ENCODE measurements around the gene CEBPZ.

The CEBPZ gene

DNA sequence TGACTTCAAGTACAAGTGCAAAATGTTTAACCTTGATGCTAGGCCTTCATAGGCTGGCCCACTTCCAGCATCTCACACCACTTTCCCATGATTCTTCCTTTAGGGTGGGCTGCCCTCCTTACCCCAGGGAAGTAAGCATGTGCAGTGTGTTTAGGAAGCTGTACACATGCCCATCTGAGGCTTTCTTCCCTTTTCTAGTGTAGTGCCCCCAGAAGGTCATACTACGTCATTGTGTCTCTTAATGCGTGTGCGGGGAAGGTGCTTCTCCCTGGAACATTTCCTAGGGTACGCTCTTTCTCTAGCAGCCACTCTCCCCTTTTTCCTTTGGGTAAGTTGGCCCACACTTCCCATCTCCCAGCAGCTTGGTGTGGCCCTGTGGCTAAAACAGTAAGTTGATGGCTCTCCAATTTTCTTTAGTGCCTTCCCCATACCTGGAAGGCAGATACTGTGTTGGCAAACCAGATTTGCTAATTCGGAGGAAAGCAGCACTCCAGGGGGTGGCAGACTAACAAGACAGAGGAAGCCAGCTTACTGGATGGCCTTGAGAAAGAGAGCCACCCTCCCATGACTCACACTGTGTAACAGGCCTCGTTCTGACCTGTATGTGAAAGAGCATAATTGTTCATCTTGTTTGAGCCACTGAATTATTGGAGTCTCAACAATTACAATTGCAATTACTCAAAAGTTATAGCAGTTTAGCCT is 41.8 kb downstream of the CEBPZ start:
- DNase-seq, result peak in 6 of 42 donors; percentile 7 to 43 (median 25)
- intact Hi-C loops (cut with DNase I), result no loop called here

DNA sequence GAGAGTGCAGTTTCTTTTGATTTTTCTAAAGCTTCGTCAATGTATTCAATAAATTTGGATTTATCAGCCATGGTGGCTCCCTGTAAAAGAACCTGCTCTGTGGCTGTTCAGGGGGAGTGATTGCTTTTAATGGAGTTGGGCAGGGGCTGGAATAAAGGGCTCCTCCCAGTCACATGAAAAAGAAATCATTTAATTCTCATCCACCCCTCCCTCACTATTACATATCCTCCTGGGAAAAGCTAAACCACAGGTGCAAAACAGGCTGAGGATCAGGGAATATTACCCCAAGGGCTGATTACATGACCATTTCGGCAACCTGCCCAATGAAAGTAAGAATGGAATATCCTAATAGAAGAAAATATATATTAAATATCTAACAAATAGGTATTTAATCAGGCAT is 42.8 kb downstream of the CEBPZ start, which contains the start of gene SULT6B1:
Gene SULT6B1 (minus strand): TSS at position 101 of the 400 bp plus-strand sequence. CDS start 30 bp downstream, at position 71.
- intact Hi-C loops (cut with DNase I), result no loop called here
- no peak for DNase-seq

DNA sequence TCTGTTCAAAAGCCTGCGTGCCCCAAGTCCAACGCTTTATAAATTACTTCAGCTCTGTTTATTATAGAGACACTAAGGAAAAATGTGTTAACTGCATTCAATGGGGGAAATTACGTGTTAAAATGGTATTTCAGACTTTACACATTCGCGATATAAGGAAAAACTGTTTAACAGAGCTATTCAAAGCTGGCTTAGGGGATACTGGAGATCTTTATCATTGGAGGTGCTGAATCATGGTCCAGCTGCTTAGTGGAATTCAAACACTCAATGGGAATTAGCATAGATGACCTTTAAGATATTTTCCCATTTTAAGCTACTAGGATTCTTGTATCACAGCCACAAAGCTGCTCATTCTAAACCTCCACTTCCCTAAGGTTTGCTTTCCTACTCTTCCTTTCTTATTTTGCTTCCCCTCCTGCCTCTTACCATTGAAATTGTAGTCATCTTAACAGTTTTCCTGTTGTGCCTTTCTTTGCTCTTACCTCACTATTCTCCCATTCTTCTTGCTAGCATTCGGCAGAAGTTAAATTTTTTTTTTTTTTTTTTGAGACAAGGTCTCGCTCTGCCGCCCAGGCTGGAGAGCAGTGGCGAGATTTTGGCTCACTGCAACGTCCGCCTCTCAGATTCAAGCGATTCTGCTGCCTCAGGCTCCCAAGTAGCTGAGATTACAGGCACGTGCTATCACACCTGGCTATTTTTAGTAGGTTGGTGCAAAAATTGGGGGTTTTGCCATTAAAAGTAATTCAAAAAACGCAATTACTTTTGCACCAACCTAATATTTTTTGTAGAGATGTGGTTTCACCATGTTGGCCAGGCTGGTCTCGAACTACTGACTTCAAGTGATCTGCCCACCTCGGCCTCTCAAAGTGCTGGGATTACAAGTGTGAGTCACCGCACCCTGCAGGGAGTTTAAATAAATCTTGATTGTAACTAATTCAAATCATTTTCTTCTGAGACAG is 49.4 kb downstream of the CEBPZ start:
- no peak for DNase-seq
- intact Hi-C loops (cut with DNase I), result no loop called here

DNA sequence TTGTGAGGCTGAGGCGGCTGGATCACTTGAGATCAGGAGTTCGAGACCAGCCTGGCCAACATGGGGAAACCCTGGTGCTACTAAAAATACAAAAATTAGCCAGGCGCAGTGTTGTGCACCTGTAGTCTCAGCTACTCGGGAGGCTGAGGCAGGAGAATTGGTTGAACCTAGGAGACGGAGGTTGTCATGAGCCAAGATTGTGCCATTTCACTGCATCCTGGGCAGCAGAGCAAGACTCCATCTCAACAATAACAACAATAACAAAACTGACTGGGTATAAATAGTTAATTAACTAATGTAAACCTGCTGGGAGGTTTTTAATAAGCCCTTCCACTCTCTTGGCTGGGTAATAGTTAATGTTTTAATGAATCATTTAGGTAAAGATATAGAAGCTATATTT is 50.8 kb downstream of the CEBPZ start:
- no peak for DNase-seq
- intact Hi-C loops (cut with DNase I), result no loop called here

DNA sequence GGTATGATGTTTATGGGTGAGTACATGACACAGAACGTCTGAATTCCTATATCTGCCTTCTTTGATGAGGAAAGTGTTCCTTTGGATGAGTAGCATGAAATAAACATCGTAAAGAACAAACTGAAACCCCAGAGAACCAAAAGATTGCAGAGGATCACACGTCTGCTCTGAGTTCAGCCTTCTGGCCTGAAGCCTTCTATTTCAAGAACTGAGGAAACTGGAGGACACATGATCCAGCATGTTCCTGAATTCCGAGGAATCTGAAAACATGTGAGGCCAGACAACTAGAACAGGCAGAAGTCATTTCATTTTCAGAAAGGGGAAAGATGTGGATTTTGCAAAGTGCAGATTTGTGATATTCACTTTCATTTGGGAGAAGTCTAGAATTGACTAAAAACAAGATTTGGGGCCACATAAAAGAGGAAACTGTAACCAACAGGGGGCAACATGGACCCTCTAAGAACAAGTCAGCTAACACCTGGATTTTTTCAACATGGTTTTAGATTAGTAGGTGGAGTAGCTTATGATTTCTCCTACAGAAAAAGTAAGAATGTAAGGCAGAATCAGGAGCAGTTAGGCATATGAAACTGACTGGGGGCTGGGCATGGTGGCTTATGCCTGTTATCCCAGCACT is 51.3 kb downstream of the CEBPZ start:
- intact Hi-C loops (cut with DNase I), result no loop called here
- DNase-seq, result no peak

DNA sequence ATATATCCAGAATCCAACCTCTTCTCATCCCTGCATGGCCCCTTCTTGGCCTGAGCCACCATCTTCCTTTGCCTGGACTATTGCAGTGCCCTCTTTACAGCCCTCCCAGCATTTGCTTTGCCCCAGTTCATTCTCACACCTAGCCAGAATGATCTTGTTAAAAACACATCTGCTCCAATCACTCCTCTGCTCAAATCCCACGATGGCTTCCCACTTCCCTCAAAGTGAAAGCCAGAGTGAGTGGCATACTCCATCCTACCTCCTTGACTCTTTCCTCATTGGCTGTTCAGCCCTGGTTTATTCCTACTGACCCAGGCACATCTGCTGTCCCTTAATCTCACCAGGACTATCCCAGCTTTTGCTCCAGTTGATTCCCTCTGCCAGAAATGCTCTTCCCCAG is 57.7 kb downstream of the CEBPZ start:
- intact Hi-C loops (cut with DNase I), result no loop called here

DNA sequence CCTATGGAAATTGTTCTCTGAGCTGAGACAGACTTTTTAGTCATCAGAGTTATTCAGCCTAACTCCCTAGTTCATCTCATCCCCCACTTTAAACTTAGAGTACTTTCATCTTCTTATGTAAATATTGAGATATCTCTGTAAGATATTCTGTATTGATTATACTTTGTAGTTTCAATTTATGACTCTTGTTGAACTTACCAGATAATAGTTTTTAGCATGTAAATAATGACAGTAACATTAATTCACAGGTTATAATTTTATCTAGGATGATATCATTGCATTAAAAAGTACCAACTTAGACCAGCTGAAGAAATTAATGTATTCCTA is 59.8 kb downstream of the CEBPZ start:
- intact Hi-C loops (cut with DNase I), result no loop called here
- no peak for DNase-seq

More for the DNA sequence above, 57.7 kb downstream of the CEBPZ start:
- no peak for DNase-seq

DNA sequence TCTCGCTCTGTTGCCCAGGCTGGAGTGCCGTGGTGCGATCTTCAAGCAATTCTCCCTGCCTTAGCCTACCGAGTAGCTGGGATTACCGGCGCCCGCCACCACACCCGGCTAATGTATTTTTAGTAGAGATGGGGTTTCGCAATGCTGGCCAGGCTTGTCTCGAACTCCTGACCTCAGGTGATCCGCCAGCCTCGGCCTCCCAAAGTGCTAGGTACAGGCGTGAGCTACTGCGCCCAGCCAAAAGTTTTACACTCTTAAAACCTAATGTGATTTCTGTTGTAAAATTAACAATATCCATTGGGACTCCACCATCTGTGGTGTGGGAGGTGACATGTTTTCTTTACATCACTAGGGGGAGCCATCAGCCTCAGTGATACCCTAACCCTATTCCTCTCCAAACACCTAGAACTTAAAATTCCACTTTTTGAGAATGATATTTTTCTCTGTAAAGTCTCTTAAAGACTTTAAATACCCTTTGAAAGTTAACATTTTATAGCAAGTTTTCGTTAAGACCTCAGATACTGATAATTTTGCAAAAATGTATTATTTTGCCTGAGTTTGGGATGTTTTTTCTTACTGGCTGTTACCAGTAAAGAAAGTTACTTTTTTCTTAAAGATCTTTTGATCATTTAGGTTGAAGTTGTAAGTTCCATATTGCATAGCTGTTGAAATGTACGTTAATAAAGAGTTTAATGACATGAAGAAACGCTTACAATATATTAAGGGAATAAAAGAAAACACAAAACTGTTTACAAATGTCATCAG is 63.0 kb downstream of the CEBPZ start:
- peak in 9 of 42 donors; percentile 15 to 63 (median 25) for DNase-seq
- intact Hi-C loops (cut with DNase I), result no loop called here

DNA sequence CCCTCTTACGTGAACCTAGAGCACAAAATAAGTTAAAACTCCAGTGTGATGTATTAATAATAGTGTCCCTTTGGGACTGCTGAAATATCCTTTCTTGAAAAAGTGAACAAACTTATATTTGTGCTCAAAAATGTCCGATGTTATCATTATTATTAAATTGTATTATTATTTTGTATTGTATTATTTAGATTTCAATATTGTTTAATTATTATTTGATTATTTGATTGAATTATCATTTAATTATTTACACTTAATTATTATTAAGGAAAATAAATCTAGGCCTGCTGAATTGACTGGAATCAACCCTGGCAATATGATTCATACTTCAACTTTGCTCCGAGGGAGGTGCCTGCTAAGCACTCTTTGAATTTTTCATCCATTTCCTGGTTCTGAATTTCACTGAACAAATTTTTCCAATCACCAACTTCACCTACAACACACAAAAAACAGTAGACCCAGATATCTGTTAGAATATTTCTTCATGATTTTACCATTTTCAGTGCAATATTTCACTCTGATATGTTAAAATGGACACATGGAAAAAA is 63.7 kb downstream of the CEBPZ start:
- intact Hi-C loops (cut with DNase I), result no loop called here
- DNase-seq, result no peak

DNA sequence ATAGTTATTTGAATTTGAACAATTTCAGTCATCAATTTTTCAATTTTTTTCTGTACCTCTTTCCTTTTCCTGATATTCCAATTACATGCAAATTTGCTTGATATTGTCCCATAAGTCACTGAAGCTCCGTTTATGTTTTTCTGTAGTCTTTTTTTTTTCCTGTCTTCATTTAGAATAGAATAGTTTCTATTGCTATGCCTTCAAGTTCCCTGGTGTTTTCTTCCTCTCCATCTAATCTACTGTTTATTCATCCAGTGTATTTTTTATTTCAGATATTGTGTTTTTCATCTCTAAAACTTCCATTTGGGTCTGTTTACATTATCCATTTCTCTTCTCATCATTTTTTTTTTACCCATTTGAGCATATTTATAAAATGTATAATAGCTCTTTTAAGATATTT is 66.6 kb downstream of the CEBPZ start:
- no peak for DNase-seq
- intact Hi-C loops (cut with DNase I), result no loop called here

DNA sequence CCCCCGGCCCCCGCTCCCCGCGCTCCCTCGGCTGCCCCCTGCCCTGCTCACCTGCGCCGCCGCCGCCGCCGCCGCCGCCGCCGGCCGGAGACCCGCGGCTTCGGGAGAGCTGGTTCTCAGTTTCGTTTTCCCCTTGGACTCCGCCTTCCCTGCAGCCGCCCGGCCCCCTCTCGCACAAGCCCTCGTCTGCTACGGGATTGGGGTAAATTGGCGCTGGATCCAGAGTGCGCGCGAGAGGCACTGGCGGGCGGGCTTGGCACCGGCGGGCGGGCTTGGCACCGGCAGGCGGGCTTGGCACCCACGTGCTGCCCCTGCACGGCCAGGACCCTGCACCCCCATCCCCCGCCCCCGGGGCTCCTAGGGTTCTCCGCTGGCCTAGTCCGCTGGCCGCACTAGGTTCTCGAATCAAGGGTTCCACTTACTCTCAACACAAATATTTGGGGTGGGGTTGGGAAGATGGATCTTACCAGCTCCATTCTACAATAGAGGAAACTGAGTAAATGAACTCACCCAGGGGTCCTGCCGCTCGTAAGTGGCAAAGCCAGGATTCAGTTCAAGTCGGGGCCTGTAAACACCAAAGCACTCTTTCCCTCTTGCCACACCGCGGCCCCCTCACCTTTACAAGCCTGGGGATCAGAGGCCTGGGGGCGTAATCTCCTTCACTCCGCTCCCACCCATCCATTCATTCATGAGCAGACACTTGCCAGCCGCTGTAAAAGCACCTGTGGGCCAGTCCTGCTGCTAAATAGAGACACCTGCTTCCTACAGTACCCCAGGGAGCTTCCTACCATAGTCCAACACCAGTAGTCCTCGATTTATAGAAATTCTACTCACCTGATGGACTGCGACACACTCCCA is 74.3 kb downstream of the CEBPZ start, which contains the start of gene EIF2AK2:
Gene EIF2AK2 (minus strand): TSS at position 124 of the 858 bp plus-strand sequence. CDS start 9,174 bp downstream, outside the sequence.
- peak; percentile 49 to 90 (median 80) for DNase-seq
- intact Hi-C loops (cut with DNase I), result no loop called here

DNA sequence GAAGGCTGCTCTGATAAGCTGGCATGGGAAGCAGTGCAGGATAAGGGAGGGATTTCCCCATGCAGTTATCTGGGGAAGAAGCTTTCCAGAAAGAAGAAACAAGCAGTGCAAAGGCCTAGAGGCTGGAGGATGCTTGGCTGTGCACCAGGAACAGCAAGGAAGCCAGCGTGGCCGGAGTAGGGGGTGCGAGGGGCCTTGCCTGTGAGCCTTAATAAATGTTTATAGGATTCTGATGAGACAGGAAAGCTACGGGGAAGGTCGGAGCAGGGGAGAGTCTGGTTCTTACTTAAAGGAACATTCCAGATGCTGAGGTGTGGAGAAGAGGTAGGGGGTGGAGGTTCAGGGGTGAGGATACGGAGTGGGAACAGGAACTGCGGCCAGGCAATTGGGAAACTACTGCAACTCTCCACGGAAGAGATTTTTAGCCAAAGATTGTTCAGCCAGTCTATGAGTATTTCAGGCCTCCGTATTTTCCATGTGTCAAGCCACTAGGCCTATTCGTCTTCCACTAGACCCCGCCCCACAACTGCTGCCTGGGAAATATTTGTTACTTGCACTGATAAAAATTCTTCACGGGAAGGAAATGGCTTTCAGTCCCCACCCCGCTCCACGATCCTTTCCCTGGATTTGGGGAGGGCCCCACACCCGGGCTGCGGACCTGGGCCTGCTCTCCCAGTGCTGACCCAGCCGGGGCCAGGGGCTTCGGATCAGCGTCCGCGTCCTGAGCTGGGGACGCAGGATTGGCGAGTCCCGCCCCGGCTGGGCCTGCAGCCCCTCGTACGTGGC is 75.1 kb downstream of the CEBPZ start:
- intact Hi-C loops (cut with DNase I), result no loop called here
- peak in 39 of 42 donors; percentile 14 to 68 (median 45) for DNase-seq

DNA sequence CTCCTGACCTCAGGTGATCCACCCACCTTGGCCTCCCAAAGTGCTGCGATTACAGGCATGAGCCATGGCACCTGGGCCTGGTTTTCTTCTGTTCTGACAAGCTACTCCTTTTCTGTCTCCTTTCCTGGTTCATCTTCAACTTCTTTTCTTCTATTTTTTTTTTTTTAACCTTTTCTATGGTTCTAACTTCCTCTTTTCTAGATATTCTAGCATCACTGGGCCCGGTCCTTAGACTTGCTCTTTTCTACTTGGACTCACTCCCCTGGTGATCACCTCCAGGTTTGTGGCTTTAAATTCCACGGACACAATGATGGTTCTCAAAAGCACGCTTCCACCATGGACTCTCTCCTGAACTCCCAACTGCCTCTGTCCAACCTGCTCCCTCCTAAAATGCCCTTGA is 76.6 kb downstream of the CEBPZ start:
- DNase-seq, result no peak
- intact Hi-C loops (cut with DNase I), result no loop called here

DNA sequence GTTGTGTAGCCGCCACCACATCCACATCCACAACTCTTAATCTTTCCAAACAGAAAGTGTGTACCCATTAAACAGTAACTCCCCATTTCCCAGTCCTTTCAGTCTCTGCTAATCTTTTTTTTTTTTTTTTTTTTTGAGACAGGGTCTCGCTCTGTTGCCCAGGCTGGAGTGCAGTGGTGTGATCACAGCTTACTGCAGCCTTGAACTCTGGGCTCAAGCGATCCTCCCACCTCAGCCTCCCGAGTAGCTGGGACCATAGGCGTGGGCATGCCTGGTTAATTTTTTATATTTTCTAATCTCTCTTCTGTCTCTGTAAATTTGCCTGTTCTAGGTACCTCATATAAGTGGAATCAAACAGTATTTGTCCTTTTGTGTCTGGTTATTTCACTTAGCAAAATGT is 78.2 kb downstream of the CEBPZ start:
- intact Hi-C loops (cut with DNase I), result no loop called here
- DNase-seq, result no peak

Data from head of caudate nucleus (tissue), 42 donors.